HG03520 (cell line): ENCODE results near the gene GMDS.
A peak's percentile ranks its signal among the peaks of the same experiment; 100 is the strongest.

Experiments
- ATAC-seq: cut with Tn5 transposase; IDR thresholded peaks from one replicate; pipeline ENCODE4 v1.9.1; 2021; ENCODE audit warnings: mild to moderate bottlenecking, moderate library complexity; ENCODE audit not compliant: unreplicated experiment

GMDS gene

GRCh38 chr6:2209226-2209809 lies 36.1 kb downstream of the GMDS start:
- ATAC-seq: peak; percentile 69

GRCh38 chr6:2208468-2208867 lies 36.9 kb downstream of the GMDS start:
- ATAC-seq: no peak

- no peak for ATAC-seq
Measured at GRCh38 chr6:2205396-2205795, 40.0 kb downstream of the GMDS start.

- no peak for ATAC-seq
Measured at GRCh38 chr6:2204272-2204671, 41.1 kb downstream of the GMDS start.

GRCh38 chr6:2203264-2203663 lies 42.1 kb downstream of the GMDS start:
- ATAC-seq: no peak

- no peak for ATAC-seq
Measured at GRCh38 chr6:2197984-2198383, 47.4 kb downstream of the GMDS start.

- ATAC-seq: no peak
Measured at GRCh38 chr6:2197177-2197671, 48.2 kb downstream of the GMDS start.

GRCh38 chr6:2196079-2196679 lies 49.2 kb downstream of the GMDS start:
- no peak for ATAC-seq

- no peak for ATAC-seq
Measured at GRCh38 chr6:2194643-2195042, 50.8 kb downstream of the GMDS start.

- no peak for ATAC-seq
Measured at GRCh38 chr6:2193931-2194330, 51.5 kb downstream of the GMDS start.

- no peak for ATAC-seq
Measured at GRCh38 chr6:2192976-2193375, 52.4 kb downstream of the GMDS start.

- ATAC-seq: no peak
Measured at GRCh38 chr6:2191390-2191740, 54.0 kb downstream of the GMDS start.

GRCh38 chr6:2190661-2191389 lies 54.6 kb downstream of the GMDS start:
- no peak for ATAC-seq

GRCh38 chr6:2188856-2189384 lies 56.5 kb downstream of the GMDS start:
- ATAC-seq: no peak

- ATAC-seq: no peak
Measured at GRCh38 chr6:2188397-2188796, 57.0 kb downstream of the GMDS start.

- ATAC-seq: no peak
Measured at GRCh38 chr6:2187826-2188225, 57.6 kb downstream of the GMDS start.

GRCh38 chr6:2186516-2186915 lies 58.9 kb downstream of the GMDS start:
- peak; percentile 87 for ATAC-seq

- no peak for ATAC-seq
Measured at GRCh38 chr6:2185466-2185865, 59.9 kb downstream of the GMDS start.

GRCh38 chr6:2184700-2185455 lies 60.5 kb downstream of the GMDS start:
- ATAC-seq: no peak

- ATAC-seq: no peak
Measured at GRCh38 chr6:2183752-2184151, 61.7 kb downstream of the GMDS start.

GRCh38 chr6:2183246-2183645 lies 62.2 kb downstream of the GMDS start:
- no peak for ATAC-seq
